Endothelial cell of umbilical vein (primary cell): Measurements from ENCODE around the gene ANKDD1A. TPM values are rescaled to one million over a fixed set of nuclear protein-coding genes. Genes with fewer than 3 reads are reported as not detected.

Source experiments
- BruUV-seq: library from RNA; stranded (reverse); fragments of 400-500 nt; replicated peaks from 2 replicates; lab custom pipeline; 2021; lab: Mats Ljungman, UMichigan
- CTCF ChIA-PET: fragments of 300-600, 350-600 bp; sonication (Branson Sonifier 250); formaldehyde crosslinking; loops from one replicate; lab custom pipeline; 2021; ENCODE audit warnings: antibody characterized with exemption, inconsistent platforms; lab: Charles Lee
- POLR2A ChIA-PET: fragments of 300-600, 350-600 bp; sonication (Branson Sonifier 250); formaldehyde crosslinking; loops from one replicate; lab custom pipeline; 2021; ENCODE audit warnings: antibody characterized with exemption, inconsistent platforms; lab: Charles Lee
- DNase-seq: peaks from one replicate; pipeline ENCODE4 v3.0.0-alpha.2; 2011; ENCODE audit warnings: low read depth, low spot score
- FAIRE-seq: peaks from 2 replicates; lab custom pipeline; 2011; peaks lifted over from hg19 to GRCh38; lab: Jason Lieb, UNC
- H2AFZ ChIP-seq: 2 replicates; pipeline ENCODE4 v1.6.0; 2012; ENCODE audit warnings: low read depth, low read length, control low read depth, inconsistent platforms
- H3K27ac ChIP-seq: 2 replicates; pipeline ENCODE4 v1.5.1; 2011; ENCODE audit warnings: low read depth, mild to moderate bottlenecking, control low read depth, low read length, moderate library complexity; ENCODE audit not compliant: insufficient read depth
- H3K27me3 ChIP-seq, 2 experiments: 2 replicates each; pipeline versions ENCODE4 v1.6.0 to v1.6.1; 2011; ENCODE audit warnings: low read length in 2 of 2, mixed read lengths in 1 of 2; ENCODE audit not compliant: control insufficient read depth in 2 of 2, insufficient read depth in 2 of 2
- H3K36me3 ChIP-seq, 2 experiments: 2 replicates in 1 of 2; 3 replicates in 1 of 2; pipeline ENCODE4 v1.5.1; 2011; ENCODE audit warnings: low read length in 2 of 2, mild to moderate bottlenecking in 1 of 2, moderate library complexity in 1 of 2; ENCODE audit not compliant: control insufficient read depth in 2 of 2, insufficient read depth in 2 of 2; ENCODE audit errors: extremely low read depth in 1 of 2
- H3K4me1 ChIP-seq: 3 replicates; pipeline ENCODE4 v1.5.1; 2011; ENCODE audit warnings: mild to moderate bottlenecking, low read length; ENCODE audit not compliant: control insufficient read depth, insufficient read depth; ENCODE audit errors: extremely low read depth
- H3K4me2 ChIP-seq: 2 replicates; pipeline ENCODE4 v1.6.1; 2011; ENCODE audit warnings: low read length, control low read depth, mixed read lengths; ENCODE audit not compliant: insufficient read depth
- H3K4me3 ChIP-seq, 3 experiments: fragments of 200-600 bp in 1 of 3; sonication (generic), shearing (Covaris generic) in 1 of 3; replicated peaks in 1 of 3; 2 replicates each; pipeline ENCODE4 v1.5.1; 2011 to 2016; ENCODE audit warnings: control low read depth in 3 of 3, low read length in 3 of 3, mild to moderate bottlenecking in 2 of 3, inconsistent platforms in 1 of 3, low read depth in 1 of 3, moderate library complexity in 1 of 3; ENCODE audit not compliant: insufficient read depth in 1 of 3
- H3K79me2 ChIP-seq: 2 replicates; pipeline ENCODE4 v1.6.0; 2012; ENCODE audit warnings: low read length, inconsistent platforms; ENCODE audit not compliant: control insufficient read depth, insufficient read depth
- H3K9ac ChIP-seq: replicated peaks from 2 replicates; pipeline ENCODE3; 2011; ENCODE audit warnings: low read length, control low read depth; ENCODE audit not compliant: insufficient read depth; ENCODE audit errors: extremely low read depth
- H3K9me1 ChIP-seq: replicated peaks from 3 replicates; pipeline ENCODE4 v1.6.0; 2011; ENCODE audit warnings: mild to moderate bottlenecking, low read length; ENCODE audit not compliant: control insufficient read depth, insufficient read depth; ENCODE audit errors: extremely low read depth
- H3K9me3 ChIP-seq: replicated peaks from 2 replicates; pipeline ENCODE4 v1.5.1; 2012; ENCODE audit warnings: low read length, inconsistent platforms; ENCODE audit not compliant: control insufficient read depth, insufficient read depth
- H4K20me1 ChIP-seq: replicated peaks from 2 replicates; pipeline ENCODE3; 2011; ENCODE audit warnings: mild to moderate bottlenecking, low read length; ENCODE audit not compliant: control insufficient read depth, insufficient read depth; ENCODE audit errors: extremely low read depth
- EZH2 ChIP-seq: IDR thresholded peaks from 2 replicates; pipeline ENCODE4 v1.6.1; 2012; ENCODE audit warnings: borderline replicate concordance, low read depth, mild to moderate bottlenecking, moderate library complexity, low read length, inconsistent platforms; ENCODE audit not compliant: severe bottlenecking
- FOS ChIP-seq: IDR thresholded peaks from 2 replicates; pipeline ENCODE4 v1.6.1; 2011; ENCODE audit warnings: mild to moderate bottlenecking, low read length, moderate library complexity, borderline replicate concordance; ENCODE audit not compliant: insufficient read depth
- GATA2 ChIP-seq: IDR thresholded peaks from 2 replicates; pipeline ENCODE4 v1.7.0; 2011; ENCODE audit warnings: low read depth, mild to moderate bottlenecking, moderate library complexity, mixed read lengths, low read length; ENCODE audit not compliant: insufficient read length, insufficient read depth
- JUN ChIP-seq: IDR thresholded peaks from 2 replicates; pipeline ENCODE4 v1.6.1; 2011; ENCODE audit warnings: borderline replicate concordance, low read depth; ENCODE audit not compliant: insufficient read length, insufficient read depth
- MYC ChIP-seq: IDR thresholded peaks from one replicate; pipeline ENCODE4 v1.6.1; 2011; ENCODE audit warnings: mild to moderate bottlenecking, low read depth, low read length
- dilution Hi-C: fragments of 300-500 bp; cut with MboI; formaldehyde crosslinking; loops from one replicate; pipeline ENCODE4 v1.15.0; 2019; ENCODE audit warnings: low sequenced_read_pairs; ENCODE audit not compliant: extremely low pct_ligation_motif_present
- intact Hi-C: fragments of 100-400 bp; cut with micrococcal nuclease; formaldehyde crosslinking; loops from one replicate; pipeline ENCODE4 v1.10.0; 2022
- polyA plus RNA-seq, 4 experiments: library from polyadenylated mRNA; depleted of rRNA in 3 of 4; stranded (reverse) in 3 of 4; unstranded in 1 of 4; fragments of >200 nt; gene quantifications; 2 replicates each; pipeline versions ENCODE4 v1.2.1 to v1.2.3, GENCODE V29; 2011 to 2012; ENCODE audit warnings: missing spikeins in 1 of 4
- total RNA-seq: library from RNA; stranded (reverse); gene quantifications from 2 replicates; pipeline ENCODE4 v1.2.3, GENCODE V29; 2021
- TF ChIP-seq, protein P1 (sequence below), 2 donors: IDR thresholded peaks; 1 replicate in 1 of 2; 2 replicates in 1 of 2; pipeline ENCODE4 v1.5.1; 2011; ENCODE audit warnings: low read length in 2 of 2, mild to moderate bottlenecking in 2 of 2, moderate library complexity in 2 of 2, control low read depth in 1 of 2, inconsistent platforms in 1 of 2, low read depth in 1 of 2; ENCODE audit not compliant: insufficient read depth in 1 of 2; ENCODE audit errors: extremely low read depth in 1 of 2

ANKDD1A gene
- total and polyA plus RNA-seq, 2 donors (not counting 3 experiments of a cell fraction or from before 2014, with no cell fraction given), result 2.0 to 2.4 TPM

DNA sequence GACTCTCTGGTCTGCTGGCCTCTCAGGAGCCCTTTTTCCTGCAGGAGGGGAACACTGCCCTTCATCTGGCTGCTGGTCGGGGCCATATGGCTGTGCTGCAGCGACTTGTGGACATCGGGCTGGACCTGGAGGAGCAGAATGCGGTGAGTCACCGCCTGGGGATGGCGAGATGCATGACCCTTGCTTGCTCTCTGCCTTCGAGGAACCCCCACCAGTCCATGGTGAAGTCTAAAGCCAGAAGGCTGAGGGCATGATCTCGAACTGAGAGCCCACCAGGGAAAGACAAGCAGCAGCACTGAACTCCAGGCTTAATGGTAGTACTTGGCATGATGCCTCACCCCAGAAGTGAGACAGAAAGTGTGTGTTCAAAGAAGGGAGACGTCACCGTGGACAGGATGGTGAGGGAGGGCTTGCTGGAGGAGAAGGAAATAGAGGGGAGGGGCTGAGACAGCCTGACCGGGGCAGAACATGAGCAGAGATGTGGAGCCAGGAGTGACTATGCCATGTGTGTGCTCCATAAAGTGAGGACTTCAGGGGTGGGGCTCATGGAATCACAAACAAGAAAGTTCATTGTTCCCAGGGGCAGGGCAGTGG, 19.2 kb downstream of the ANKDD1A start:
- peaks cover 11% of the 10 kb centered on the region for H3K4me1 ChIP-seq
- DNase-seq (peak; percentile 44), FAIRE-seq (peak; percentile 78)
- no peaks in the 10 kb centered on the region for H3K79me2 ChIP-seq
- ChIA-PET POLR2A (no interaction called here), CTCF (interaction anchor here (0.7 to 0.8 kb wide), 2 partner anchors 25 to 95 kb away, joined by 3 to 4 read pairs; no protein-coding TSS in a partner anchor)
- no peaks in the 10 kb centered on the region for H3K27me3 ChIP-seq
- no peaks in the 10 kb centered on the region for H3K9me1 ChIP-seq
- no peak overlapping the region for H3K9ac ChIP-seq
- no peaks in the 10 kb centered on the region for H3K36me3 ChIP-seq
- H2AFZ ChIP-seq, result peak overlapping the region; percentile 72
- intact Hi-C loops, result no loop called here
- dilution Hi-C loops, result no loop called here
- no peaks in the 10 kb centered on the region for H4K20me1 ChIP-seq
- H3K4me2 ChIP-seq, result peak overlapping the region; percentile 27
- H3K4me3 ChIP-seq, result no peak overlapping the region
- TF ChIP-seq EZH2 (no peak), JUN (peak; percentile 10), MYC (no peak), FOS (no peak), GATA2 (no peak)
- TF ChIP-seq, protein P1, sequence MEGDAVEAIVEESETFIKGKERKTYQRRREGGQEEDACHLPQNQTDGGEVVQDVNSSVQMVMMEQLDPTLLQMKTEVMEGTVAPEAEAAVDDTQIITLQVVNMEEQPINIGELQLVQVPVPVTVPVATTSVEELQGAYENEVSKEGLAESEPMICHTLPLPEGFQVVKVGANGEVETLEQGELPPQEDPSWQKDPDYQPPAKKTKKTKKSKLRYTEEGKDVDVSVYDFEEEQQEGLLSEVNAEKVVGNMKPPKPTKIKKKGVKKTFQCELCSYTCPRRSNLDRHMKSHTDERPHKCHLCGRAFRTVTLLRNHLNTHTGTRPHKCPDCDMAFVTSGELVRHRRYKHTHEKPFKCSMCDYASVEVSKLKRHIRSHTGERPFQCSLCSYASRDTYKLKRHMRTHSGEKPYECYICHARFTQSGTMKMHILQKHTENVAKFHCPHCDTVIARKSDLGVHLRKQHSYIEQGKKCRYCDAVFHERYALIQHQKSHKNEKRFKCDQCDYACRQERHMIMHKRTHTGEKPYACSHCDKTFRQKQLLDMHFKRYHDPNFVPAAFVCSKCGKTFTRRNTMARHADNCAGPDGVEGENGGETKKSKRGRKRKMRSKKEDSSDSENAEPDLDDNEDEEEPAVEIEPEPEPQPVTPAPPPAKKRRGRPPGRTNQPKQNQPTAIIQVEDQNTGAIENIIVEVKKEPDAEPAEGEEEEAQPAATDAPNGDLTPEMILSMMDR (IDR thresholded peaks at IDR 0.05; ENCODE audit: extremely low read depth in 1 of 2, insufficient read depth in 1 of 2, low read depth in 1 of 2, low read length in 2 of 2), result no peak
- H3K27ac ChIP-seq, result no peak overlapping the region
- no TSS peak for BruUV-seq
- H3K9me3 ChIP-seq, result no peaks in the 10 kb centered on the region
